ENCODE results near the gene CRBN. TPM values are rescaled to one million over a fixed set of nuclear protein-coding genes. Genes with fewer than 3 reads are reported as not detected.

Gene CRBN
- polyA plus RNA-seq, 1 donor from 2014 or later, result 131 TPM

DNA sequence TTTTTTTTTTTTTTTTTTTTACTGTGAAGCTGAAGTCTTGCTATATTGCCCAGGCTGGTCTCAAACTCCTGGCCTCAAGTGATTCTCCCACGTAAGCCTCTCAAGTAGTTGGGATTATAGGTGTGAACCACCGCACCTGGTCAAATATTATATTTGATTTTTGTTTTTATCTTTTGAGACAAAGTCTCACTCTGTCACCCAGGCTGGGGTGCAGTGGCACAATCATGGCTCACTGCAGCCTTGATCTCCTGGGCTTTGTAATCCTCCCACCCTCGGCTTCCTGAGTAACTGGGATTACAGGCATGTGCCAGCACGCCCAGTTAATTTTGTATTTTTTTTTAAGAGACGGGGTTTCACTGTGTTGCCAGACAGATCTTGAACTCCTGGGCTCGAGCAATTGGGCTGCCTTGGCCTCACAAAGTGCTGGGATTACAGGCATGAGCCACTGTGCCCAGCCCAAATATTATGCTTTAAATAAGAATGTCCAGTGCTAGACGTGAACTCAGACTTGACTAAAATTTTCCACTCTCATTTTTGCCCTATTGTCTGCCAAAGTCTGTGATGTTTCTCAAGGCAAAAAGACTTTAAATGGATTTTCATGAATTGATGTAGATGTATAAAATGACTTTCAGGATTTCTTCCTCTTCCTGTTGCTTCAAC is 33.4 kb upstream of the CRBN start:
- Histone ChIP-seq H3K9ac (ENCODE audit: low read length) (no peak overlapping the region), H3K9me2 (ENCODE audit: insufficient read depth, low read length) (no peaks in the 10 kb centered on the region), H2AFZ (ENCODE audit: low read depth, low read length) (no peak overlapping the region), H3K4me2 (ENCODE audit: low read length) (no peak overlapping the region), H4K20me1 (ENCODE audit: insufficient read depth) (no peaks in the 10 kb centered on the region), H3K36me3 (ENCODE audit: insufficient read depth, low read length) (no peaks in the 10 kb centered on the region), H3F3A (ENCODE audit: insufficient read depth, low read length, poor library complexity, severe bottlenecking) (no peaks in the 10 kb centered on the region), H3K27ac (ENCODE audit: low read length) (no peak overlapping the region), H3K27me3 (ENCODE audit: insufficient read depth, low read depth, low read length) (no peaks in the 10 kb centered on the region), H3K9me3 (ENCODE audit: low read length) (no peaks in the 10 kb centered on the region), H3K4me3 (ENCODE audit: low read length) (no peak overlapping the region), H3K79me2 (replicated peaks; ENCODE audit: insufficient read depth, low read length) (no peaks in the 10 kb centered on the region)
- TF ChIP-seq SMC3 (conservative IDR thresholded peaks at IDR 0.05; ENCODE audit: poor library complexity) (no peak), EZH2 (IDR thresholded peaks at IDR 0.05; ENCODE audit: borderline replicate concordance, insufficient read depth, low read length, poor library complexity, severe bottlenecking) (no peak), RAD21 (conservative IDR thresholded peaks at IDR 0.05) (no peak), CTCF (IDR thresholded peaks at IDR 0.05; ENCODE audit: poor library complexity, severe bottlenecking) (no peak), MXI1 (conservative IDR thresholded peaks at IDR 0.05; ENCODE audit: poor library complexity, severe bottlenecking) (no peak), POLR2AphosphoS5 (IDR thresholded peaks at IDR 0.05) (no peak), EP300 (conservative IDR thresholded peaks at IDR 0.05; ENCODE audit: poor library complexity, severe bottlenecking) (no peak), TAF1 (IDR thresholded peaks at IDR 0.05; ENCODE audit: low read depth) (no peak)
- TF ChIP-seq, protein P1, sequence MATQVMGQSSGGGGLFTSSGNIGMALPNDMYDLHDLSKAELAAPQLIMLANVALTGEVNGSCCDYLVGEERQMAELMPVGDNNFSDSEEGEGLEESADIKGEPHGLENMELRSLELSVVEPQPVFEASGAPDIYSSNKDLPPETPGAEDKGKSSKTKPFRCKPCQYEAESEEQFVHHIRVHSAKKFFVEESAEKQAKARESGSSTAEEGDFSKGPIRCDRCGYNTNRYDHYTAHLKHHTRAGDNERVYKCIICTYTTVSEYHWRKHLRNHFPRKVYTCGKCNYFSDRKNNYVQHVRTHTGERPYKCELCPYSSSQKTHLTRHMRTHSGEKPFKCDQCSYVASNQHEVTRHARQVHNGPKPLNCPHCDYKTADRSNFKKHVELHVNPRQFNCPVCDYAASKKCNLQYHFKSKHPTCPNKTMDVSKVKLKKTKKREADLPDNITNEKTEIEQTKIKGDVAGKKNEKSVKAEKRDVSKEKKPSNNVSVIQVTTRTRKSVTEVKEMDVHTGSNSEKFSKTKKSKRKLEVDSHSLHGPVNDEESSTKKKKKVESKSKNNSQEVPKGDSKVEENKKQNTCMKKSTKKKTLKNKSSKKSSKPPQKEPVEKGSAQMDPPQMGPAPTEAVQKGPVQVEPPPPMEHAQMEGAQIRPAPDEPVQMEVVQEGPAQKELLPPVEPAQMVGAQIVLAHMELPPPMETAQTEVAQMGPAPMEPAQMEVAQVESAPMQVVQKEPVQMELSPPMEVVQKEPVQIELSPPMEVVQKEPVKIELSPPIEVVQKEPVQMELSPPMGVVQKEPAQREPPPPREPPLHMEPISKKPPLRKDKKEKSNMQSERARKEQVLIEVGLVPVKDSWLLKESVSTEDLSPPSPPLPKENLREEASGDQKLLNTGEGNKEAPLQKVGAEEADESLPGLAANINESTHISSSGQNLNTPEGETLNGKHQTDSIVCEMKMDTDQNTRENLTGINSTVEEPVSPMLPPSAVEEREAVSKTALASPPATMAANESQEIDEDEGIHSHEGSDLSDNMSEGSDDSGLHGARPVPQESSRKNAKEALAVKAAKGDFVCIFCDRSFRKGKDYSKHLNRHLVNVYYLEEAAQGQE (IDR thresholded peaks at IDR 0.05; ENCODE audit: borderline replicate concordance), result no peak

DNA sequence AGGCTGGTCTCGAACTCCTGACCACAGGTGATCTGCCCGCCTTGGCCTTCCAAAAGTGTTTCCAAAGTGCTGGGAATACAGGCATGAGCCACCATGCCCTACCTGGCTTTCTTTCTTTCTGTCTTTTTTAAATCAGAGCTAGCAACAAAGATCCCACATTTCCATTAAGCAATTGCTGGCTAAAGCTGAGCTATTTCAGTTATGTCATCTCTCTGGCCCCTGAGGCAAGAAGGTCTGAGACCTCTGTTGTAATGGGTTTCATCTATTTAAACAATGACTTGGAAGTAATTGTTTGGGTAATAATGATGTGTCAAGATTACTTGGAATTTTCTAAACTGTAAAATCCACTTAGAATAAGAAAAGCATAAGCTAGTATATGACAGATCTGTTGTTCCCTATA is 30.2 kb upstream of the CRBN start:
- TF ChIP-seq CTCF (IDR thresholded peaks at IDR 0.05; ENCODE audit: poor library complexity, severe bottlenecking), result no peak
- no peak for TF ChIP-seq EP300 (conservative IDR thresholded peaks at IDR 0.05; ENCODE audit: poor library complexity, severe bottlenecking)
- TF ChIP-seq SMC3 (conservative IDR thresholded peaks at IDR 0.05; ENCODE audit: poor library complexity), result no peak
- no peak for TF ChIP-seq TAF1 (IDR thresholded peaks at IDR 0.05; ENCODE audit: low read depth)
- TF ChIP-seq EZH2 (IDR thresholded peaks at IDR 0.05; ENCODE audit: borderline replicate concordance, insufficient read depth, low read length, poor library complexity, severe bottlenecking), result no peak
- TF ChIP-seq RAD21 (conservative IDR thresholded peaks at IDR 0.05), result no peak
- no peak for TF ChIP-seq POLR2AphosphoS5 (IDR thresholded peaks at IDR 0.05)
- TF ChIP-seq, protein P1 (IDR thresholded peaks at IDR 0.05; ENCODE audit: borderline replicate concordance), result no peak
- no peak for TF ChIP-seq MXI1 (conservative IDR thresholded peaks at IDR 0.05; ENCODE audit: poor library complexity, severe bottlenecking)
- Histone ChIP-seq H3K36me3 (ENCODE audit: insufficient read depth, low read length) (no peaks in the 10 kb centered on the region), H4K20me1 (ENCODE audit: insufficient read depth) (no peaks in the 10 kb centered on the region), H3F3A (ENCODE audit: insufficient read depth, low read length, poor library complexity, severe bottlenecking) (no peaks in the 10 kb centered on the region), H3K4me2 (ENCODE audit: low read length) (no peak overlapping the region), H2AFZ (ENCODE audit: low read depth, low read length) (no peak overlapping the region), H3K27ac (ENCODE audit: low read length) (no peak overlapping the region), H3K4me3 (ENCODE audit: low read length) (no peak overlapping the region), H3K9me3 (ENCODE audit: low read length) (no peaks in the 10 kb centered on the region), H3K9me2 (ENCODE audit: insufficient read depth, low read length) (no peaks in the 10 kb centered on the region), H3K27me3 (ENCODE audit: insufficient read depth, low read depth, low read length) (no peaks in the 10 kb centered on the region), H3K79me2 (replicated peaks; ENCODE audit: insufficient read depth, low read length) (no peaks in the 10 kb centered on the region), H3K9ac (ENCODE audit: low read length) (no peak overlapping the region)

All from neural cell (in vitro differentiated cells).